Fibroblast of peridontal ligament (primary cell): ENCODE data around the gene FAM83D.
"Not testable (repeated sequence)": the region's sequence is repeated elsewhere in the genome, so short reads cannot be mapped to it uniquely, and the experiment has no call there.

Experiments used
- DNase-seq: peaks from one replicate; pipeline ENCODE4 v3.0.0-alpha.2; 2010; ENCODE audit errors: extremely low read depth

Gene FAM83D

DNA sequence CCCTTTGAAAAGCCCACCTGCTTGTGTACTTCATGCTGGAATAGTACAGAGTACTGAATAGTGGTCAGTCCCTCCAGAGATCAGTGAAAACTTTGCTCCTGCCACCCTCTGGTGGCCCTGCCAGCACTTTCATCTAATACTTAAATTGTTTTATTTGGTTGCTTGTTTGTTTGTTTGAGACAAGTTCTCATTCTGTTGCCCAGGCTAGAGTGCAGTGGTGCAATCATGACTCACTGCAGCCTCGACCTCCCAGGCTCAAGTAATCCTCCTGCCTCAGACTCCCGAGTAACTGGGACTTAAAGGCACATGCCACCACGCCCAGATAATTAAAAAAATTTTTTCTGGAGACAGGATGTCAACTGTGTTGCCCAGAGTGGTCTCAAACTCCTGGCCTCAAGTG is 9.1 kb downstream of the FAM83D start:
- peak; percentile 10 for DNase-seq

DNA sequence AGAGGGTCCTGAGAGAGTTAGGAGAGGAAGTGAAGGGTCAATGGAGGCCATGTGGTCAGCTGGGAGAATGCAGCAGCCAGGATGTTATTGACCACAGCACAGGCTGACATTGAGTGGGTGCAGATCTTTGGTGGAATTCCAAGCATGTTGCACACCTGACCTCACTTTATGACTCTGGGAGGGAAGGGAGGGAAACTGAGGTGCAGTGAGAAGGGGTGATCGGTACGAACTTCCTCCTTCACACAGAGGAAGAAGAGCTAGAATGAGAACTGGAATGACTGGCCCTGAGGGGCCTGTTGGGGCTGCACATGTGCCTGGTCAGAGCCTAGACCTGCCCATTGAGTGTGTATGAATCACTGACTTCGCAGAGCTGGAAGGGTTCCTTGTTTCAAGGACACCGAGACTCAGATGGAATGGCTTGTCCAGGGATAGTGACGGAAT is 9.8 kb downstream of the FAM83D start:
- no peak for DNase-seq

DNA sequence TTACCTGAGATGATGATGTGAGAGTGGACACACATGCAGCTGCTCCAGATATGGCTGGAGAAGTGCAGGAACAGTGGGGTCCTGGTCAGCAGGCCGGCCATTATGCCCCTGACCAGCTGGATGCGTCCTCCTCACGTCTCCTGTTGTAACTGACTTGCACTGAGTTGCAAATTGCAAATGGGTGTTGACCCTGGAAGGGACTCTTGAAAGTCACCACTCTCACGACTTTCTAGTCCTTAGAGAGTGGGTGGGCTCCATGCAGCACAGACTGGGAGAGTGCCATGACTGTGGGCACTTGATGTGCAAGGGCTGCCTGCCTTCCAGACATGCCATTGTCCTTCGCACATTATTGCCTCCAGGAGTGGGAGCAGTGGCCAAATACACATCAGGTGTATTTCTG is 10.8 kb downstream of the FAM83D start:
- DNase-seq: no peak

- DNase-seq: no peak
Measured at GRCh38 chr20:38937978-38938473, 11.8 kb downstream of the FAM83D start.

- DNase-seq: no peak
Measured at GRCh38 chr20:38939686-38940085, 13.5 kb downstream of the FAM83D start.

- DNase-seq: no peak
Measured at GRCh38 chr20:38940644-38941043, 14.4 kb downstream of the FAM83D start.

DNA sequence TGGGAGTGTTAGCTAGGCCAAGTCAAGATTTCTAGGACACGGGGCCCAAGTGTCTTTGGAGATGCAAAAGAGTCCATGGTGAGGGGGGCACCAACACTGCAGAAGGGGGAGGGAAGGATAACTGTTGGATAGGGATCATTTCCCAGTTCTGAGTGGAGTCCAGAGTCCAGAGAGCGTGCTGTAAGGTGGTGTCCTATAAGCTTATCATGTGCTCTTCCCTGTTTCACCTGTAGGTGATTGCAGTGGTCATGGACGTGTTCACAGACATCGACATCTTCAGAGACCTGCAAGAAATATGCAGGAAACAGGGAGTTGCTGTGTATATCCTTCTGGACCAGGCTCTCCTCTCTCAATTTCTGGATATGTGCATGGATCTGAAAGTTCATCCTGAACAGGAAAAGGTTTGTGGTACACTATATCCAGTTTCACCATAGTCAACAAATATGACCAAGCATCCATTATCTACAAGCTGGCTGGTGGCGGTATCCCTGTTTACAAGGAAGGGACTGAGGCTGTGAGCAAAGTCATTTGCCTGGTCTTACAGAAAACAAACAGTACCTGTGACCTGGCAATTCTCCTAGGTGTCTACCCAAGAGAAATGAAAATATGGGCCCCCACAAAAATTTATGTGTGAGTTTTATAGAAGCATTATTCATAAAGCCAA is 15.6 kb downstream of the FAM83D start:
- DNase-seq: no peak

DNA sequence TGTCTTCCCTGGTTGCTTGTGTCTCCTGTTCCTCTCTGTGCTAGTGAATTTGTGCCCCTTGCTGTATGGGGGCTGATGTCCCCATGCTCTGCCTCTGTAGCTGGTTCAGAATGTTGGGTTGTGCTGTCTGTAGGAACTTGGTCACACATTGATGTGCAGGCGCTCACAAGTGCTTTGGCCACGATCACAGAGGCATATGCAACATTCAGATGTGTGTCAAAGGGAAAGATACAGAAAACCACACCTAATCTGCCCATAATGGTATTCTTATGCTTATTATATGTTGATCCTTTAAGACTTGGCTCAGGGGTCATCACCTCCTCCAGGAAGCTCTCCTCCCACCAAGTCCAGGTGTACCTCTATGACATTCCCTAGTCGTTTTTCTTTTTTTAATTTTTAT is 18.8 kb downstream of the FAM83D start:
- no peak for DNase-seq

DNA sequence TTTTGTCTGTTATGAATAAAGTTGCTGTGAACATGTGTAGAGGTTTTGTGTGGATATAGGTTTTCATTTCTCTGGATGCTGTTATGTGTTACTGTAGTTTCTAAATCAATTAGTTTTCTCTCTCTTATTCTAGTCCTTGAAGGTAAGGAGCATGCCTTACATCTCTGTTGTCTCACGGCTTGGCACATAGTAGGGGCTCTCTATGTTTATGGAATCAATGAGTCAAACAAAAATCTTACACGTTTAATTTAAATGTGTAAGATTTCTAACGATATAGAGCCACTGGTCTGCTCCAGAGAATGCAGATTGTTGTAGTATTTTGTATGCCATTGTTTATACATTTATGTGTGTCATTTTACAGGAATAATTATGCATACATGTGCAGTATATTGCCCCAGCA is 20.6 kb downstream of the FAM83D start:
- no peak for DNase-seq

- DNase-seq: no peak
Measured at GRCh38 chr20:38947931-38948362, 21.7 kb downstream of the FAM83D start.

DNA sequence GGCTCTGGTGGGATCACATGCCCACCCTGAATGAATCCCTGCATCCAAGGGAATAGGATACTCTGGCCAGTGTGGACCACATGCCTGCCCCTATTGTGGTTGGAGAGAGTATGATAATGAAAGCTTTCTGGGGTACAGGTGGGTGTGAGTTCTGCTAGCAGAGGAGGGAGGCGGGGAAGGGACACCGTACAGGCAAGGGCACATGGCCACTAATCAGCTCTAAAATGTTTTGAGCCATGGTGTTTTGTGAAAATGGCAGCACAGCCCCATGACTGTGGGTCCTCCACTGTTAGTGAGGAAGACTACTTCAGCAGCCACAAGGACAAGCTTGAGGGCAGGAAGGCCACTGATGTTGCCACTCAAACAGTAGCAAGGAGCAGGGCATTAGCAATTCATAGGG is 24.0 kb downstream of the FAM83D start:
- no peak for DNase-seq

- no peak for DNase-seq
Measured at GRCh38 chr20:38951611-38952010, 25.4 kb downstream of the FAM83D start.

GRCh38 chr20:38952153-38952552 is 25.9 kb downstream of the FAM83D start:
- DNase-seq: no peak

DNA sequence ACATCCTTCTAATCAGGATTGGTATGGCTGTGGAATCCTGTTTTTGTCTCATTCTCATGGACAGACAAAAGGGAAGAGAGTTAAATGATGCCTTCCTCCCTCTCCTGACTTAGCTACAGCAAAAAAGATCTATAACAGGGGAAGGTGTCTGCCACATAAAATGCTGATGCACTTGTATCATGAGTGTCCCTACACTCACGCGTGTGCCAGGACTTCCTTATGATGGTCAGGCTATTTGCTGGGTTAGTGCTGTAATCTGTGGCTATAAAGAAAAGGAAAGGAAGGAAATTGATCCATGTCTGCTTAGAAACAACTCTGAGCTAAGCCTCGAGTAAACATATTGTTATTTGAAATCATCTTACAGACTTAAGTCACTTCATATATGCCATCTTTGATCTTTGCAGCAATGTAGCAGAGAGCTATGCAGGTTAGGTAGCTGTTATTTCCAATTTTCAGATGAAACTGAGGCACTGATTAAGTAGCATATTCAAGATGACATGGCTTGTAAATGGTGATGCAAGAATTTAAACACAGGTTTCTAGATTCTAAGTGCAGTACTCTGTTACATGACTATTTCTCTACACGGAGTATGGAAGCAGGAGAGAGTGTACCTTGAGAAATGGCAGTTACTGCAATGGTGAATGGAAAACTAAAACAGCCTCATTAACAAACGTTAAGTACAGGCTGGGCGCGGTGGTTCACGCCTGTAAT is 27.6 kb downstream of the FAM83D start:
- DNase-seq: no peak

- no peak for DNase-seq
Measured at GRCh38 chr20:38957235-38957876, 31.1 kb downstream of the FAM83D start.

GRCh38 chr20:38957915-38958485 is 31.8 kb downstream of the FAM83D start:
- no peak for DNase-seq

DNA sequence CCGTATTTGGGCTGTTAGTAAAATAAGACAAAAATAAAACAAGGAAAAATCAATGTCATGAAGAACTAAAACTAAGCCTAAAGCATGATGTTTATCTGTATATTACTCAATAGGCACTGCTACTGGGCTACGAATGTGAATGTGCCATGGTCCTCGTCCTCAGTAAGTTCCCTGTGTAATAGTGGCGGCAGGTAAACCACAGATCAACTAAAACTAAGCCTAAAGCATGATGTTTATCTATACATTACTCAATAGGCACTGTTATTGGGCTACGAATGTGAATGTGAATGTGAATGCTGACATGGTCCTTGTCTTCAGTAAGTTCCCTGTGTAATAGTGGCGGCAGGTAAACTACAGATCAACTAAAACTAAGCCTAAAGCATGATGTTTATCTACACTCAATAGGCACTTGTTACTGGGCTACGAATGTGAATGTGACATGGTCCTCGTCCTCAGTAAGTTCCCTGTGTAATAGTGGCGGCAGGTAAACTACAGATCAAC is 34.0 kb downstream of the FAM83D start:
- DNase-seq: not testable (repeated sequence)

- no peak for DNase-seq
Measured at GRCh38 chr20:38961530-38962043, 35.4 kb downstream of the FAM83D start.

DNA sequence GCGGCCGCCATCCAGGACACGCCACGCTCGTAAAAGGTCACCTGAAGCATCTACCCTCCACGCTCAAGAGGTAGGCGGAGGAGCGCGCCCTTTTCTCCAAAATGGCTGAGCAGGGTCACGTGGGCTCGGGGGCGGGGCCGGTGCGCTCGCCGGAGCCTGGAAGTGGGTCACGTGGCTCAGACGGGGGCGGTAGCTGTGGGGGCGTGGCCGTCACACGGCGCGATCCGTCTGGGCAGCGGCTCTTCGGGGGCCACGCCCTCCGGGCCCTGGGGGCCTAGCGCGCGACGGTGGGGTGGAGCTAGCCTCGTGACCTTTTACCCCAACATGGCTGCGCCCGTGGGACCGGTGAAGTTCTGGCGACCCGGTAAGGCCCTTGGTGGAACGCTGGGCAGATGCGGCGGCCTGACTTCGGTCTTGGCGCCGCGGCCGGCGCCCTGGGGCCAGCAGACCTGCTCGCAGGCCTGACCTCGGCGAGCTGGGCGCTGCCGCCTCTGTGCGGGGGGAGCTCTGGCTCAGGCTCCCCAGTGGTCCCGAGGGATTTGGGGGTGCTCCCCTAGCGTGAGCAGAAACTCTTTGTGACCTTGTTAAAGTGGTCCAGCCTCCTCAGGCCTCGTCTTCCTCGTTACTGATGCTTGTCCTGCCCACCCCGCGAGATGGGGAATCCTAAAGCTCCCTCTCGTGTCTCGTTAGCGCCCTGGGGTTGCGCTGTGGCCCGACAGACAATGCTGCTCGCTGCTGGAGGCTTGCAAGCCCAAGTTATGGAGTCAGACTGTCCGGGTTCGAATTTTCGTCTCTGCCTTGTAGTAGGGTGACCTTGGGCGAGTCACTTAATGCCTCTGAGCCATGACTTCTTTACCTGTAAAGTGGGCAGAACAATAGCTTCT is 36.1 kb downstream of the FAM83D start, which contains the start of gene DHX35:
Gene DHX35 (plus strand): TSS at position 301 of the 884 bp plus-strand sequence. CDS start 24 bp downstream, at position 325.
- DNase-seq: peak; percentile 92

GRCh38 chr20:38962928-38963401 is 36.7 kb downstream of the FAM83D start:
- no peak for DNase-seq

GRCh38 chr20:38963745-38964144 is 37.5 kb downstream of the FAM83D start:
- DNase-seq: no peak
